Smooth muscle cell (in vitro differentiated cells): ENCODE results near the gene CDH18. TPM values are rescaled to one million over a fixed set of nuclear protein-coding genes. Genes with fewer than 3 reads are reported as not detected.

ENCODE experiments used
- DNase-seq: peaks from one replicate; lab custom pipeline; 2025; ENCODE audit not compliant: unreplicated experiment; lab: John Stamatoyannopoulos, UW
- H2AFZ ChIP-seq: fragments of 200-600 bp; sonication (generic); 2 replicates; pipeline ENCODE4 v1.6.0; 2016; ENCODE audit warnings: antibody characterized with exemption, low read depth, mild to moderate bottlenecking
- H3F3A ChIP-seq: fragments of 200-600 bp; sonication (generic); 2 replicates; pipeline ENCODE4 v1.6.0; 2017; ENCODE audit warnings: antibody characterized with exemption, low read depth
- H3K27ac ChIP-seq: fragments of 200-600 bp; sonication (generic); 2 replicates; pipeline ENCODE4 v1.5.1; 2016; ENCODE audit warnings: low read depth, mild to moderate bottlenecking
- H3K27me3 ChIP-seq: fragments of 200-600 bp; sonication (generic); 2 replicates; pipeline ENCODE4 v1.6.1; 2016; ENCODE audit warnings: low read depth, mild to moderate bottlenecking
- H3K36me3 ChIP-seq: fragments of 200-600 bp; sonication (generic); 2 replicates; pipeline ENCODE4 v1.5.1; 2016; ENCODE audit warnings: low read depth
- H3K4me1 ChIP-seq: fragments of 200-600 bp; sonication (generic); 2 replicates; pipeline ENCODE4 v1.5.1; 2016; ENCODE audit warnings: low read depth
- H3K4me2 ChIP-seq: fragments of 200-600 bp; sonication (generic); 2 replicates; pipeline ENCODE4 v1.6.0; 2016; ENCODE audit warnings: mild to moderate bottlenecking
- H3K4me3 ChIP-seq: fragments of 200-600 bp; sonication (generic); 2 replicates; pipeline ENCODE4 v1.5.1; 2016; ENCODE audit warnings: mild to moderate bottlenecking
- H3K79me2 ChIP-seq: fragments of 200-600 bp; sonication (generic); 2 replicates; pipeline ENCODE4 v1.6.0; 2016; ENCODE audit warnings: low read depth, mild to moderate bottlenecking
- H3K9ac ChIP-seq: fragments of 200-600 bp; sonication (generic); 2 replicates; pipeline ENCODE4 v1.6.0; 2016; ENCODE audit warnings: low read depth
- H3K9me3 ChIP-seq: fragments of 200-600 bp; sonication (generic); replicated peaks from 2 replicates; pipeline ENCODE4 v1.5.1; 2016; ENCODE audit warnings: low read depth
- H4K20me1 ChIP-seq: fragments of 200-600 bp; sonication (generic); 2 replicates; pipeline ENCODE4 v1.6.0; 2016; ENCODE audit warnings: low read depth
- CTCF ChIP-seq: fragments of 200-600 bp; sonication (generic); IDR thresholded peaks from 2 replicates; pipeline ENCODE4 v1.5.1; 2017; ENCODE audit warnings: borderline replicate concordance, mild to moderate bottlenecking, antibody characterized with exemption; ENCODE audit not compliant: insufficient read depth, poor library complexity, severe bottlenecking
- WGBS: methylation state at CpG from one replicate; pipeline ENCODE4 v1.1.7; 2016; ENCODE audit warnings: low lambda C conversion rate; 5-methylcytosine and 5-hydroxymethylcytosine counted together
- polyA plus RNA-seq: library from polyadenylated mRNA; unstranded; fragments of >200 nt; fragmentation: Nextera tagmentation; extraction: Ambion mirVana; gene quantifications from 2 replicates; pipeline ENCODE4 v1.2.1, GENCODE V29; 2016
- total RNA-seq: library from RNA; depleted of rRNA; stranded (reverse); fragments of >200 nt; gene quantifications from 2 replicates; pipeline ENCODE4 v1.2.3, GENCODE V29; 2014

The CDH18 gene
- total and polyA plus RNA-seq, 2 experiments from 2014 or later = 0.13 TPM; not detected in 1

DNA sequence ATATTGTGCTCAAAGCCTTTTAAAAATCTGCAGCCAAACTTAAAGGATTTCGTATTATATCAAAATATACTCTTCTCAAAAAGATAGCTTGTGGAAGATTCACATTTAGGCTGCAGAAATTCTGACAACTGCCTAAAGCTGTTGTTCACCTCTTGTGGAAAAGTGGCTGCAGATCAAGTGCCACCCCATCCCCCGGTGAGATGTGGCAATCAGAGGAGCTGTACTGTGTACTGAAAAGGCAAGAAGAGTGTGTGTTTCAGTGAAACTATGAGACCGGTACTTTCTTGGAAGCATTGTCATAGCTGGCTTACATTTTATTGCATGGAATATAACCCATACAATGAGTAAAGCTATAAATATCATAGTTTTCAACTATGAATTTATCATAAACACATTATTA lies 64.3 kb downstream of the CDH18 start:
- H3K79me2 ChIP-seq = no peaks in the 10 kb centered on the region
- no peak overlapping the region for H3K4me2 ChIP-seq
- no peaks in the 10 kb centered on the region for H3K27me3 ChIP-seq
- DNase-seq = no peak
- no peak overlapping the region for H3K27ac ChIP-seq
- H3K4me1 ChIP-seq = peaks cover 8% of the 10 kb centered on the region
- no peaks in the 10 kb centered on the region for H3F3A ChIP-seq
- H3K4me3 ChIP-seq = no peak overlapping the region
- no peak for TF ChIP-seq CTCF
- H4K20me1 ChIP-seq = no peaks in the 10 kb centered on the region
- WGBS = 85% methylated on average over 3 of the region's 3 CpGs
- H3K36me3 ChIP-seq = no peaks in the 10 kb centered on the region
- no peak overlapping the region for H3K9ac ChIP-seq
- no peaks in the 10 kb centered on the region for H3K9me3 ChIP-seq
- peak overlapping the region; percentile 51 for H2AFZ ChIP-seq

- no peaks in the 10 kb centered on the region for H3K4me1 ChIP-seq
- H3K79me2 ChIP-seq = no peaks in the 10 kb centered on the region
- DNase-seq = no peak
- no peaks in the 10 kb centered on the region for H3K9me3 ChIP-seq
- no peak overlapping the region for H2AFZ ChIP-seq
- no peak overlapping the region for H3K27ac ChIP-seq
- H3K4me2 ChIP-seq = no peak overlapping the region
- TF ChIP-seq CTCF = no peak
- WGBS = 91% methylated on average over 4 of the region's 4 CpGs
- no peaks in the 10 kb centered on the region for H3K36me3 ChIP-seq
- H3K9ac ChIP-seq = no peak overlapping the region
- no peaks in the 10 kb centered on the region for H3F3A ChIP-seq
- no peak overlapping the region for H3K4me3 ChIP-seq
- no peaks in the 10 kb centered on the region for H4K20me1 ChIP-seq
- no peaks in the 10 kb centered on the region for H3K27me3 ChIP-seq
These were observed 67.2 kb downstream of the CDH18 start for GRCh38 chr5:19920761-19921160.

DNA sequence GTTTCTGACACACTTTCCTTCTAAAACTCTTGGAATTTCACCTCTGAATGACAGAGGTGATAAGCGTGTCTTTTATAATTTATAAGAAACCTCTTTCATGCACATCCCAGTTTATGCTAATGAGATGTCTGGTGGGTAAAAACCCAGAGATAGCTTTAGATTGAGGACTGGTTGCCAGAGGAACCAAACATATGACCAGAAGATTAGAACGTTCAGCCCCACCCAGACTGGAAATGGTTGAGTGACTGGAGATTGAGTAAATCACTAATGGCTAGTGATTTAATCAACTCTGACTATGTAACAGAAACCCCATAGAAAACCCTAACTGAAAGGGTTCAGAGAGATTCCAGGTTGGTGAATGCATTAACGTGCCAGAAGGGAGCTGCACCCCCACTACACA lies 69.2 kb downstream of the CDH18 start:
- no peak overlapping the region for H3K4me2 ChIP-seq
- no peaks in the 10 kb centered on the region for H4K20me1 ChIP-seq

More for the DNA sequence above, 69.2 kb downstream of the CDH18 start:
- H3K9me3 ChIP-seq = no peaks in the 10 kb centered on the region
- H3K4me3 ChIP-seq = no peak overlapping the region
- no peak for TF ChIP-seq CTCF
- H3F3A ChIP-seq = no peaks in the 10 kb centered on the region
- 89% methylated on average over 3 of the region's 3 CpGs for WGBS
- H3K27me3 ChIP-seq = no peaks in the 10 kb centered on the region
- no peaks in the 10 kb centered on the region for H3K36me3 ChIP-seq
- no peak overlapping the region for H2AFZ ChIP-seq
- no peak for DNase-seq
- H3K27ac ChIP-seq = no peak overlapping the region
- H3K9ac ChIP-seq = no peak overlapping the region
- no peaks in the 10 kb centered on the region for H3K79me2 ChIP-seq
- H3K4me1 ChIP-seq = no peaks in the 10 kb centered on the region
